ENCODE results near the gene ARVCF. TPM values are rescaled to one million over a fixed set of nuclear protein-coding genes. Genes with fewer than 3 reads are reported as not detected.

Gene ARVCF
- total RNA-seq, 8 experiments from 2014 or later, result 9.5 to 49.9 (median 39.2) TPM

- WGBS, 10 experiments, result 17 to 100% (median 92%) methylated on average over 1 to 9 of the region's 19 CpGs; no CpG with 5 or more reads in 2 of the 10 experiments
- Histone ChIP-seq H3K4me1 (replicated peaks in 1 of 2) (peaks cover 19 to 25% of the 10 kb centered on the region in 2 donors), H3K4me3 (no peak overlapping the region), H3K27ac (no peak overlapping the region)
- ATAC-seq (replicated peaks in 6 of 8), result no peak
- in situ Hi-C loops (cut with MboI; ENCODE audit: low pct_unique_long_range_greater_than_20kb in 2 of 9, low sequenced_read_pairs in 9 of 9, unreplicated experiment in 9 of 9), result loop anchor here in 1 of 9 experiments (10.0 kb wide), 1 partner anchor 59 kb away; the partner anchor contains the start of gene ARVCF
Observed at GRCh38 chr22:19955241-19956128, 61.1 kb downstream of the ARVCF start.

DNA sequence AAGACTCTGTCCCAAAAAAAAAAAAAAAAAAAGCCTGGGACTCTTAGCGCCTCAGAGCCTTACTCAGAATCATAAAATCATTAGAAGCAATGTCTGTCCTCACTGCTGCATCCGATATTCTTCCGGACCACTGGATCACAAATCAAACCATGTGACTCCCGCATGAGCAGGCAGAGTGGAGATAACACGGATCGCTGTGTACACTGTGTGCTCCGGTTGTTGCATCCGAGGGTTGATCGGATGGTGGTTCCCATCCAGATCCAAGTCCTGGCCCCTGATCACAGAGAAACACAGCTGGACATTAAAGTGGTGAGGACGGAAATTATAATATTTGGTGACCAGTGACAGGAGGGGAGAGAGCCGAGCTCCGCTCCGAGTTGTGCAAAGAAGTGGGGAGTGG lies 65.3 kb downstream of the ARVCF start:
- WGBS, 10 experiments, result 54 to 100% (median 82%) methylated on average over 1 to 12 of the region's 13 CpGs; no CpG with 5 or more reads in 1 of the 10 experiments
- peak overlapping the region in 1 of 2 donors; percentile 53 for H3K27ac ChIP-seq
- in situ Hi-C loops (cut with MboI; ENCODE audit: low pct_unique_long_range_greater_than_20kb in 2 of 9, low sequenced_read_pairs in 9 of 9, unreplicated experiment in 9 of 9), result loop anchor here in 1 of 9 experiments (10.0 kb wide), 1 partner anchor 63 kb away; the partner anchor contains the start of gene ARVCF

DNA sequence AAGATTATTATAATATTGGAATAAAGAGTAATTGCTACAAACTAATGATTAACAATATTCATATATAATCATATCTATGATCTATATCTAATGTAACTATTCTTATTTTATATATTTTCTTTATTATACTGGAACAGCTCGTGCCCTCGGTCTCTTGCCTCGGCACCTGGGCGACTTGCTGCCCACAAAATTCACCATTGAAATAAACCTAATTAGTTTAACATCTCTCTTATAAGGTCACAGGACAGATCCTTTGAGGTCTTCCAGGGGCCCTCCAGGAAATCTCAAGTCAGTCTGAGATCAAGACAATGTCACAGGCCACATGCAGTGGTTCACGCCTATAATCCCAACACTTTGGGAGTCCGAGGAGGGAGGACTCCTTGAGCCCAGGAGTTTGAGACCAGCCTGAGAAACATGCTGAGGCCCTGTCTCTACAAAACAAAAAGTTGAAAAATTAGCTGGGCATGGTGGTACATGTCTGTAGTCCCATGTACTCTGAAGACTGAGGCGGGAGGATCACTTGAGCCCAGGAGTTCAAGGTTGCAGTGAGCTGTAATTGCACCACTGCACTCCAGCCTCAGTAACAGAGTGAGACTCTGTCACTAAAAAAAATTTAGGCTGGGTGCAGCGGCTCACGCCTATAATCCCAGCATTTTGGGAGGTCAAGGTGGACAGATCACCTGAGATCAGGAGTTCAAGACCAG lies 68.4 kb downstream of the ARVCF start:
- no peak for ATAC-seq (replicated peaks in 6 of 8)
- 55 to 93% (median 76%) methylated on average over 2 to 9 of the region's 9 CpGs; no CpG with 5 or more reads in 3 of the 10 experiments for WGBS, 10 experiments
- in situ Hi-C loops (cut with MboI; ENCODE audit: low pct_unique_long_range_greater_than_20kb in 2 of 9, low sequenced_read_pairs in 9 of 9, unreplicated experiment in 9 of 9), result no loop called here
- Histone ChIP-seq H3K4me1 (replicated peaks in 1 of 2) (peaks cover 19 to 24% of the 10 kb centered on the region in 2 donors), H3K27ac (no peak overlapping the region), H3K4me3 (no peak overlapping the region)

More for the DNA sequence above, 65.3 kb downstream of the ARVCF start:
- ATAC-seq (replicated peaks in 6 of 8), result peak in 5 of 8 experiments; percentile 11 to 81 (median 57)
- Histone ChIP-seq H3K4me3 (no peak overlapping the region), H3K4me1 (replicated peaks in 1 of 2) (peaks cover 9 to 15% of the 10 kb centered on the region in 2 donors)

DNA sequence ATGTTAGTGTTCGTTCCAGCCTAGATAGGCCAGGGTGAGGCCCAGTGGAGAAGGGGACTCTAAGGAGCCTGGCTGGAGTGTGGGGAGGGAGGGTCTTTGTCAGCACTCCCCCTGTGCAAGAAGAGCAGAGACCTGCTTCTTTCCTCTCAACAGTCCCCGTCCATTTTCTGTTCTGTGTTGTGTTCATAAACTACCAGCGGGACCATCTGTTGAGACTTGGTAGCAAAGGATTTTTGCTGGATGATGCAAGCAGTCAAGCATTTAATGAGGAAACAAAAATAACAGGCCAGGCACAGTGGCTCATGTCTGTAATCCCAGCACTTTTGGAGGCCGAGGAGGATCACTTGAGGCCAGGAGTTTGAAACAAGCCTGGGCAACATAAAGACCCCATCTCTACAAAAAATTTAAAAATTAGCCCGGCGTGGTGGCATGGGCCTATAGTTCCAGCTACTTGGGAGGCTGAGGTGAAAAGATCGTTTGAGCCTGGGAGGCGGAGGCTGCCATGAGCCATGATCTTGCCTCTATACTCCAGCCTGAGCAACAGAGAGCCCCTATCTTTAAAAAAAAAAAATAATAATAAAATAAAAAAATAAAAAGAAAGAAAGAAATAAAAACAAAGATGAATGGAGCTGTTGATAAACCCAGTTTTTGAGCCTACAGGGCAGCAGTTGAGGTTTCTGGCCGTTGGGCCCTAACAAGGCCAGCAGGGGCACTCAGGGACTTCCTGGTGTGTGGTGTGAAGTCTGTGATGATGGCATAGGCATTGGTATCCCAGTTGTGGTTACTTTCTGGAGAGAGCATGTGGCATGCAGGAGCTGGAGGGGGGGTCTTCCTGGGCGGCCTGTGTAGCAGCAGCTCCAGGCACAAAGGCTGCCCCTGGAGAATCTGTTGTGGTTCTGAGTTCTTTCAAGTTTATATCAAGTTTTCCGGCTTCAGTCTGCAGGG lies 73.3 kb downstream of the ARVCF start:
- WGBS, 10 experiments, result 24 to 69% (median 58%) methylated on average over 1 to 9 of the region's 11 CpGs
- peak overlapping the region; percentile 67 to 79 for H3K27ac ChIP-seq

DNA sequence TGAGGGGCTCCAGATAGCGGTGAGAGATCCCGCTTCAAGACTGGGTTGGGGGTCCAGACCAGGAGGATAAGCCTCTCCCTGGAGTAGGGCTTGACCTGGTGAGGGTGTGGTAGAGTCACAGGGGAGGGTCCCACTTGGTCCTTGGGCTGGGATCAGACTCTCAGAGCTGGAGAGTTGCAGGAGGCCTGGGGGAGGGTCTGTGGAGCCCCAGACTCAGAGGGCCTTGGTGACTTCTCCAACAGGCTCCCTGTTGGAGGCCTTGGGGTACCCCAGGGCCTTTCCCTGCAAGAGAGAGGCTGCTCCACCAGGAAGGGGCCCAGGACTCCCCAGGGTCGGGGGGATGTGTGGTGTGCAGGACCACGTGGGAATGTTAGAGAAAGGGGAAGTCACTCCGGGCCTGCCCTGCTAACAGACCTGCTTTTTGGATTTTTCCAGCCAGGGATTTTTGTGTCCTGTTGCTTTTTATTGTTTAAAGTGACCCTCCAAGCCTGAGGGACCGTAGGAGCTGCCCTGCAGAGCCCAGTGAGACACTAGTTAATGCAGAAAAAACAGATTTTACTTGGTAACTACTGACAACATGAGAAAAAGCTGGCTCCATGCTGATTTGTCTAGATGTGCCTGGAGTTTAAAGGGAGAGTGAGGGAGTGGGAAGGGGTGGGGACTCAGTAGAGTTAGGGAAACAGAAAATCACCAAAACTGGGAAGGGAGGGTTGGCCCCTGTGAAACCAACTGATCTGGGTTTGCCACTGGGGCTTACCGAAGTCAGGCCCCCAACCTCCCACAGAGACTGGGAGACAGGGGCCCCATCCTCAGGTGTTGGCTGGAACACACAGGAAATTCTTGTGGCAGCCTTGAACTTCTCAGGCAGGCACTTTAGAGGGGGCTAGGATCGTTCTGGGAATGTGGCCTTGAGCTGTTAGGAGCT lies 74.2 kb downstream of the ARVCF start:
- Histone ChIP-seq H3K4me3 (peak overlapping the region; percentile 25 to 68 (median 52)), H3K27ac (peak overlapping the region; percentile 67 to 79), H3K4me1 (replicated peaks in 1 of 2) (peaks cover 27 to 29% of the 10 kb centered on the region in 2 donors)
- 0 to 50% (median 8%) methylated on average over 1 to 5 of the region's 8 CpGs; no CpG with 5 or more reads in 1 of the 10 experiments for WGBS, 10 experiments
- in situ Hi-C loops (cut with MboI; ENCODE audit: low pct_unique_long_range_greater_than_20kb in 2 of 9, low sequenced_read_pairs in 9 of 9, unreplicated experiment in 9 of 9), result no loop called here
- ATAC-seq (replicated peaks in 6 of 8), result peak; percentile 38 to 63 (median 56)

More for the DNA sequence above, 73.3 kb downstream of the ARVCF start:
- Histone ChIP-seq H3K4me1 (replicated peaks in 1 of 2) (peaks cover 30 to 32% of the 10 kb centered on the region in 2 donors), H3K4me3 (peak overlapping the region in 4 of 5 donors; percentile 50 to 68 (median 56))
- peak; percentile 3 to 30 (median 10) for ATAC-seq (replicated peaks in 6 of 8)
- in situ Hi-C loops (cut with MboI; ENCODE audit: low pct_unique_long_range_greater_than_20kb in 2 of 9, low sequenced_read_pairs in 9 of 9, unreplicated experiment in 9 of 9), result no loop called here

DNA sequence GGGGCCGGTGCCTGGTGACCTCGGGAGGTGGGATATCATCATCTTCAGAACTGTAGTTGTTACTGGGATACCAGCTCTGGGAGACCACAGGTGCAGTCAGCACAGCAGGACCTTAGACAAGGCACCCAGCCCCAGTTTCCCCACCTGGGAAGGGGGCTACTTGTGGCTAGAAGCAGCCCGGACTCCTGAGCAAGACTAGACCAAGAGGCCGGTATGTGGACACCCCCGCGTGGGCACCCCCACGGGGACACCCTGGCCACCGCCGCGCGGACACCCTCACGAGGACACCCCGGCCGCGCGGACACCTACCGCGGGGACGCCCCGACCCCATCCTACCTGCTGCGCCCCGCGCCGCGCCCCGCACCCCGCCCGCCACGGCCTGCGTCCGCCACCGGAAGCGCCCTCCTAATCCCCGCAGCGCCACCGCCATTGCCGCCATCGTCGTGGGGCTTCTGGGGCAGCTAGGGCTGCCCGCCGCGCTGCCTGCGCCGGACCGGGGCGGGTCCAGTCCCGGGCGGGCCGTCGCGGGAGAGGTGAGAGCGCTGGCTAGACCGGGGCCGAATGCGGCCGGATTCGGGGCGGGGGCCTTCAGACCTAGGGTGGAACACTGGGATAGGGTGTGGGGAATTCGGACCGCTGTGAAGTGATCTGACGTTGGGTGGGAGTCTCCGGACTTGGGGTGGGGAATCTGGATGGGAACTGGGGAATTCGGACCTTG lies 75.1 kb downstream of the ARVCF start, which contains the start of the genes COMT and TXNRD2:
TSS of gene COMT (plus strand) at position 408 of the 718 bp plus-strand sequence. CDS start 20,755 bp downstream, outside the sequence.
TSS of gene TXNRD2 (minus strand) at position 454 of the 718 bp plus-strand sequence. CDS start at position 439, 15 bp downstream.
- Histone ChIP-seq H3K4me3 (peak within 1 kb of the TSS; percentile 25 to 68 (median 52)), H3K4me1 (replicated peaks in 1 of 2) (peaks cover 21% of the 10 kb centered on the region in 2 donors), H3K27ac (peak within 1 kb of the TSS; percentile 67 to 79)
- WGBS, 10 experiments, result 50 to 100% methylated on average over 1 to 2 of the region's 63 CpGs; no CpG with 5 or more reads in 8 of the 10 experiments
- ATAC-seq (replicated peaks in 6 of 8), result peak; percentile 62 to 90 (median 78)
- in situ Hi-C loops (cut with MboI; ENCODE audit: low pct_unique_long_range_greater_than_20kb in 2 of 9, low sequenced_read_pairs in 9 of 9, unreplicated experiment in 9 of 9), result no loop called here

DNA sequence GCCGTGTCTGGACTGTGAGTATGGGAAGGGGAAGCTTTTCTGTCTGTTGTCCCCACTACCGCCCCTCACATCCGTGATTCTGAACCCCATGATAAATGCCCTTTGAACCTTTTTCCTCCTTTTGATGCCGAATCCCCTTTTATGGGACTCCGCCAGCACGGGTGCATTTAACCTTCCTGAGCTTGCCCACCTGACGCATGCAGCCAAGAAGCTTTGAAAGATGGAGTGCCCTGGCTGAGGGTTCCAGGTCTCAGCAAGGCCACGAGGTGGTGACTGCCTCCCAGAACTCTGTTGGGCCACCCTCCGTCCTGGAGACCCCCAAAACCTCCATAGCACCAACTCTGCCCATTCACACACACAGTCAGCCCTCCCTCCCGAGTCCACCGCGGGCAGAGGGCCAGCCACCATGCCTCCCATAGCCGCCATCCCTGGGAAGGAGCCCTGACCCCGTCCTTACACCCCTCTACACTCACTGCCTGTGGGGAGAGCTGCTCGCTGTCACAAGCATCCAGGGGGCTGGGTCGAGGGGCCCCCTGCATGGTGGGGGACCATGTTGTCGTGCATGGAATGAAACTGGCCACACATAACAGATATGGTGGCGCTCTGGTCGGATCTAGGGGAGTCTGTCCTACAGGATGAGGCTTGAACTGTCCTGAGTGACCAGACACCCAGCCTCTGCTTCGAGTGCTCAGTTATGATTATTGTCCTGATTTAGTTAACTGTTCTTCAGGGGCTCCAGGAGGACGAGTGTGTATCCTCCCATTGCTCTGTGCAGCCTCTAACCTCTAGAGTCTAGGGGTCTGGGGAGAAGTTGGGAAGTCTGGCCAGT lies 75.9 kb downstream of the ARVCF start:
- in situ Hi-C loops (cut with MboI; ENCODE audit: low pct_unique_long_range_greater_than_20kb in 2 of 9, low sequenced_read_pairs in 9 of 9, unreplicated experiment in 9 of 9), result no loop called here
- Histone ChIP-seq H3K4me3 (peak overlapping the region; percentile 25 to 68 (median 52)), H3K4me1 (replicated peaks in 1 of 2) (peaks cover 21% of the 10 kb centered on the region in 2 donors), H3K27ac (peak overlapping the region; percentile 67 to 79)
- peak in 3 of 8 experiments; percentile 3 to 12 (median 5) for ATAC-seq (replicated peaks in 6 of 8)
- WGBS, 10 experiments, result 0 to 100% (median 82%) methylated on average over 1 to 12 of the region's 21 CpGs; no CpG with 5 or more reads in 1 of the 10 experiments

DNA sequence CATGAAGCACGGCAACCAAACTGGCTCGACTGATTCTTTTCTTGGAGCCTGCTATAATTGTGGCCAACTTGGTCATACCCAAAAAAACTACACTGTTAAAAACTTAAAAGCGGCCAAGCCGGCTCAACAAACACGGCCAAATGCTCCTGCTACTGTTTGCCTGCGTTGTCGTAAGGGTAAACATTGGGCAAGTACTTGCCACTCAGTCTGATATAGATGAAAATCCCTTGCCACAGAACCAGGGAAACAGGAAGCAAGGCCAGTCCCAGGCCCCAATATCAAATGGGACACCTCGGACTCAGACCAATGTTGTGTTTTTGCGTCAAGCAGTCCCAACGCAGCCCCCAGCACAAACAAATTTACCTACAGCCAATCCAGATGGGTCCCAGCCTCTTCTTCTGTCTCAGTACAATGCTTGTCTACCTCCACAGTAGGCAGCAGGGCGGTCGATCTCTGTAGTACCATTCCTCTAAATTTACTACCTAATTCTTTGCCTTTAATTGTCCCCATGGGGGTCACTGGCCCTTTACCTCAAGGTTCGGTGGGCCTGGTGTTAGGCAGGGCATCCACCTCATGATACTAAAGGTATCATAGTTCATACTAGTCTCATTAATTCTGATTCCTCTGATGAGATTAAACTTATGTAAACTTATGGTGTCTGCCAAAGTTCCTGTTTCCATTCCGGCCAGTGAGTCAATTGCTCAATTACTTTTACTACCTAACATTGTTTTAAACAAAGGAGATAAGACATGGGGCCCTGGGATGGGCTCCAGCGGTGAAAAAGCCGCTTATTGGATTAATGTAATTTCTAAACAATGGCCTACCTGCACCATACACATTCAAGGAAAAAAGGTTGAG lies 78.8 kb downstream of the ARVCF start:
- peaks cover 7 to 9% of the 10 kb centered on the region in 2 donors for H3K4me1 ChIP-seq (replicated peaks in 1 of 2)
- 81 to 100% (median 93%) methylated on average over 2 to 12 of the region's 16 CpGs; no CpG with 5 or more reads in 1 of the 10 experiments for WGBS, 10 experiments
- no peak for ATAC-seq (replicated peaks in 6 of 8)
- in situ Hi-C loops (cut with MboI; ENCODE audit: low pct_unique_long_range_greater_than_20kb in 2 of 9, low sequenced_read_pairs in 9 of 9, unreplicated experiment in 9 of 9), result no loop called here
- H3K27ac ChIP-seq, result no peak overlapping the region
- no peak overlapping the region for H3K4me3 ChIP-seq

DNA sequence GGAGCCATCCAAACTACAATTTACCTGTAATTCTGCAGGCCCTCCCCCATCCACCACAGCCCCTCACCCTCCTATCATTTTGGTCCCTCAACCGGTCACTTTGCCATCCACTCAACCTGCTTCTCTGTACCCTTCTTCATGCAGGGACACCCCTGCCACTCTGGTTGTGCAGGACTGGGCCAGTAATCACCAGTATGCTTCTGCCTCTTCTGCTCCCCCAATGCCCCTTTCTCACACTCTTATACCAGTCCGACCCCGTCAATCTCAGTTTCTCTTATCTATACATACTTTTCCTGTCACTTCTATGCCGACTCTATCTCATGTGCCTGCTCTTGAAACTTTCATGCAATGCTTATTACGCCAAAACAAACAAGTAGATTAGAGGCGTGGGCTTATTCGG lies 80.1 kb downstream of the ARVCF start:
- H3K27ac ChIP-seq, result no peak overlapping the region
- H3K4me1 ChIP-seq (replicated peaks in 1 of 2), result peaks cover 0 to 4% of the 10 kb centered on the region in 2 donors
- no peak overlapping the region for H3K4me3 ChIP-seq
- in situ Hi-C loops (cut with MboI; ENCODE audit: low pct_unique_long_range_greater_than_20kb in 2 of 9, low sequenced_read_pairs in 9 of 9, unreplicated experiment in 9 of 9), result no loop called here
- no peak for ATAC-seq (replicated peaks in 6 of 8)
- WGBS, 10 experiments, result 60 to 100% (median 93%) methylated on average over 1 to 7 of the region's 7 CpGs
